ENCODE measurements around the gene MATR3.

Gene MATR3

DNA sequence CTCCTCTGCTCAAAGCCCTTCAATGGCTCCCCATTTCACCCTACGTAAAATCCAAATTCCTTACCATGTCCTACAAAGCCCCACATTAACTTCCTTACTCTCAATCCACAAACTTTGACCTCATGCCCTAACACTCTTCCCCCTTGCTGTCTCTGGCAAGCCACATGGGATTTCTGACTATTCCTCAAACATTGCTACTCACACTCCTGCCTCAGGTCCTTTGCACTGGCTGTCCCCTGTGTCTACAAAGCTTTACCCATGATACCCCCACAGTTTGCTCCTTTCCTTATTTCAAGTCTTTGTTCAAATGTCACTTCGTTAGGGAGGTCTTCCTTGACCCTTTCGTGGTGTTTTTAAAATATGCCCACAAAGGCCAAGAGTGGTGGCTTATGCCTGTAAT, 40.4 kb upstream of the MATR3 start:
- Histone ChIP-seq H3F3A (ENCODE audit: insufficient read depth) (no peaks in the 10 kb centered on the region), H3K27ac (ENCODE audit: low read depth, low read length) (no peak overlapping the region), H3K9ac (ENCODE audit: low read length) (no peak overlapping the region), H3K4me3 (ENCODE audit: insufficient read depth, low read length, poor library complexity, severe bottlenecking) (no peak overlapping the region), H3K4me2 (ENCODE audit: low read depth, low read length, poor library complexity, severe bottlenecking) (no peak overlapping the region), H3K36me3 (ENCODE audit: low read length) (no peaks in the 10 kb centered on the region), H3K79me2 (ENCODE audit: insufficient read depth, low read length) (no peaks in the 10 kb centered on the region), H4K20me1 (ENCODE audit: low read depth, low read length) (no peaks in the 10 kb centered on the region), H2AFZ (ENCODE audit: low read depth, low read length, severe bottlenecking) (no peak overlapping the region), H3K27me3 (ENCODE audit: low read length) (no peaks in the 10 kb centered on the region), H3K9me2 (replicated peaks; ENCODE audit: insufficient read depth, low read length) (no peaks in the 10 kb centered on the region), H3K9me3 (ENCODE audit: insufficient read depth, low read length) (no peaks in the 10 kb centered on the region)
- TF ChIP-seq EZH2phosphoT487 (conservative IDR thresholded peaks at IDR 0.05; ENCODE audit: low read length) (no peak), CTCF (IDR thresholded peaks at IDR 0.05; ENCODE audit: insufficient read depth, low read length, poor library complexity, severe bottlenecking) (no peak)

GRCh38 chr5:139256820-139257219, 36.7 kb upstream of the MATR3 start:
- no peaks in the 10 kb centered on the region for H4K20me1 ChIP-seq (ENCODE audit: low read depth, low read length)
- H3K9me2 ChIP-seq (replicated peaks; ENCODE audit: insufficient read depth, low read length): no peaks in the 10 kb centered on the region
- H3K79me2 ChIP-seq (ENCODE audit: insufficient read depth, low read length): no peaks in the 10 kb centered on the region
- H3K36me3 ChIP-seq (ENCODE audit: low read length): no peaks in the 10 kb centered on the region
- H3K27me3 ChIP-seq (ENCODE audit: low read length): no peaks in the 10 kb centered on the region
- no peak overlapping the region for H3K4me3 ChIP-seq (ENCODE audit: insufficient read depth, low read length, poor library complexity, severe bottlenecking)
- H2AFZ ChIP-seq (ENCODE audit: low read depth, low read length, severe bottlenecking): no peak overlapping the region
- no peak overlapping the region for H3K27ac ChIP-seq (ENCODE audit: low read depth, low read length)
- H3K9ac ChIP-seq (ENCODE audit: low read length): no peak overlapping the region
- H3F3A ChIP-seq (ENCODE audit: insufficient read depth): no peaks in the 10 kb centered on the region
- no peak for TF ChIP-seq EZH2phosphoT487 (conservative IDR thresholded peaks at IDR 0.05; ENCODE audit: low read length)
- no peak for TF ChIP-seq CTCF (IDR thresholded peaks at IDR 0.05; ENCODE audit: insufficient read depth, low read length, poor library complexity, severe bottlenecking)
- no peaks in the 10 kb centered on the region for H3K9me3 ChIP-seq (ENCODE audit: insufficient read depth, low read length)
- no peak overlapping the region for H3K4me2 ChIP-seq (ENCODE audit: low read depth, low read length, poor library complexity, severe bottlenecking)

DNA sequence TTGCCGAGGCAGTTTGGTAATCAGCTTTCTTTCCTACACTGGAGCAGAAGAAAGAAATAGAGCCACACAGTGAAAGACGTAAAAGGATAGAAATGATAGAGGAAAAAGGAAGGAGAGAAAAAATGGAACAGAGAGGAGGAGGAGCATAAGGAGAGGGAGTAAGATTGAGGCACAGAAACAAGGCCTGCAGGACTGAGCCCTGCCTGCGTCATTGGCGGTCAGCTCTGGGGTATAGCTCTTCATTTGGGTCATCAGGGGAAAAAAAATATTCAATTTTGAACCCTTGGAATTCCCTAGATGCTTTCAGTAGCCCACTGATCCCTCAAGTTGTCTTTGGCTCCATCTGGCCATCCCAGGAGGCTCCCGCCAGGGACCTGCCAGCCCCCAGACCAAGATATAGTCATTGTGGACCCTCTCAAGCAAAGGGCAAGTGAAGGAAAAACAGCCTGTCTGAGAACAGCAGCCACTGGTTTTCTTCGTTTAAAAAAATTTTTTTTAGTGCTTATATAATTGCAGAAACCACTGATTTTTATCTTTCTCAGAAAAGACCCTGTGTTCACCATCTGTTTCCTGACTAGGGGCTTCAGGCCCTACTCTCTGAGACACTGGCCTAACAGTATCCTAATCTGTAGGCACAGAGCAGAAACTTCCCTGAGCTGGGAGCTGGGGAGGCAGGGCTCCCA, 31.3 kb upstream of the MATR3 start:
- no peaks in the 10 kb centered on the region for H3F3A ChIP-seq (ENCODE audit: insufficient read depth)
- H2AFZ ChIP-seq (ENCODE audit: low read depth, low read length, severe bottlenecking): no peak overlapping the region
- H3K4me3 ChIP-seq (ENCODE audit: insufficient read depth, low read length, poor library complexity, severe bottlenecking): no peak overlapping the region
- TF ChIP-seq CTCF (IDR thresholded peaks at IDR 0.05; ENCODE audit: insufficient read depth, low read length, poor library complexity, severe bottlenecking) (no peak), EZH2phosphoT487 (conservative IDR thresholded peaks at IDR 0.05; ENCODE audit: low read length) (no peak)
- H3K36me3 ChIP-seq (ENCODE audit: low read length): no peaks in the 10 kb centered on the region
- no peaks in the 10 kb centered on the region for H3K9me2 ChIP-seq (replicated peaks; ENCODE audit: insufficient read depth, low read length)
- H3K79me2 ChIP-seq (ENCODE audit: insufficient read depth, low read length): no peaks in the 10 kb centered on the region
- H3K27me3 ChIP-seq (ENCODE audit: low read length): no peaks in the 10 kb centered on the region
- H3K9me3 ChIP-seq (ENCODE audit: insufficient read depth, low read length): no peaks in the 10 kb centered on the region
- H3K4me2 ChIP-seq (ENCODE audit: low read depth, low read length, poor library complexity, severe bottlenecking): no peak overlapping the region
- H4K20me1 ChIP-seq (ENCODE audit: low read depth, low read length): no peaks in the 10 kb centered on the region
- no peak overlapping the region for H3K27ac ChIP-seq (ENCODE audit: low read depth, low read length)
- H3K9ac ChIP-seq (ENCODE audit: low read length): no peak overlapping the region
